GM19467 (cell line): ENCODE measurements around the gene RAB31.

ENCODE experiments used
- ATAC-seq: cut with Tn5 transposase; IDR thresholded peaks from one replicate; pipeline ENCODE4 v1.9.1; 2021; ENCODE audit warnings: mild to moderate bottlenecking, moderate library complexity; ENCODE audit not compliant: unreplicated experiment

RAB31 gene

GRCh38 chr18:9787712-9788111 lies 79.6 kb downstream of the RAB31 start:
- ATAC-seq = no peak

DNA sequence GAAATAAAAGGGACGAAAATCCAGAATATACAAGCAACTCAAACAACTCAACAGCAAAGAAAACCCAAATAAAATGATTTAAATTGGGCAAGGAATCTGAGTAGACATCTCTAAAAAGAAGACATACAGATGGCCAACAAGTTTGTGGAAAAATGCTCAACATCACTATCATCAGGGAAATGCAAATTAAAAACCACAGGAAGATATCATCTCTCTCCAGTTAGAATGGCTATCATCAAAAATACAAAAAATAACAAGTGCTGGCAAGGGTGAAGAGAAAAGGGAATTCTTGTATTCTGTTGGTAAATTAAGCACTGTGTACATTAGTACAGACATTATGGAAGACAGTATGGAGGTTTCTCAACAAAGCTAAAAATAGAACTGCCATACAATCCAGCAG lies 80.0 kb downstream of the RAB31 start:
- no peak for ATAC-seq

- no peak for ATAC-seq
These were observed 80.8 kb downstream of the RAB31 start for GRCh38 chr18:9788860-9789259.

- ATAC-seq = no peak
These were observed 82.2 kb downstream of the RAB31 start for GRCh38 chr18:9790261-9790660.

DNA sequence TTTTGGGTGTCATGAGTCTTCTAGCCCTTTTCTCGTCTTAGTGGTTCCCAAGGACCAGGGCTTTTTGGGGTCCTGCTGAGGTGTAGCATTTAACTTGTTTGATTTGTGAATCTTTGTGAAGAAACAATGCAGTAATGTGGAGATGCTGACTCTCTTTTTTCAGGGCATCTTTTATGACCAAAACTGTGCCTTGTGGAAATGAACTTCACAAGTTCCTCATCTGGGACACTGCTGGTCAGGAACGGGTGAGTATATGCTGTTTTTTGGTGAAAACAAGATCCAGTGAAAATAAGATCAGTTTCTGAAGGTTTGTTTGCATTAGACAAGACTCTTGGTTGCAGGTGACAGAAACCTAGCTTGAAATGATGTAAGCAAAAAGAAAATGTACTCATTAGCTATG lies 83.9 kb downstream of the RAB31 start:
- ATAC-seq = no peak

- no peak for ATAC-seq
These were observed 84.6 kb downstream of the RAB31 start for GRCh38 chr18:9792565-9793245.

DNA sequence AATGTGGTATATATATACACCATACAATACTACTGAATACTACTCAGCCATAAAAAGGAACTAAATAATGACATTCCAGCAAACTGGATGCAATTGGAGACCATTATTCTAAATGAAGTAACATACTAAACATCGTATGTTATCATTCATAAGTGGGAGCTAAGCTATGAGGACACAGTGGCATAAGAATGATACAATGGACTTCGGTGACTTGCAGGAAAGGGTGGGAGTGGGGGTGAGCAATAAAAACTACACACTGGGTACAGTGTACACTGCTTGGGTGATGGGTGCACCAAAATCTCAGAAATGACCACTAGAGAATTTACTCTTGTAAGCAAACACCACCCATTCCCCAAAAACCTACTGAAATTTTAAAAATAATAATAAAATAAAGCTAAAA lies 87.9 kb downstream of the RAB31 start:
- no peak for ATAC-seq

DNA sequence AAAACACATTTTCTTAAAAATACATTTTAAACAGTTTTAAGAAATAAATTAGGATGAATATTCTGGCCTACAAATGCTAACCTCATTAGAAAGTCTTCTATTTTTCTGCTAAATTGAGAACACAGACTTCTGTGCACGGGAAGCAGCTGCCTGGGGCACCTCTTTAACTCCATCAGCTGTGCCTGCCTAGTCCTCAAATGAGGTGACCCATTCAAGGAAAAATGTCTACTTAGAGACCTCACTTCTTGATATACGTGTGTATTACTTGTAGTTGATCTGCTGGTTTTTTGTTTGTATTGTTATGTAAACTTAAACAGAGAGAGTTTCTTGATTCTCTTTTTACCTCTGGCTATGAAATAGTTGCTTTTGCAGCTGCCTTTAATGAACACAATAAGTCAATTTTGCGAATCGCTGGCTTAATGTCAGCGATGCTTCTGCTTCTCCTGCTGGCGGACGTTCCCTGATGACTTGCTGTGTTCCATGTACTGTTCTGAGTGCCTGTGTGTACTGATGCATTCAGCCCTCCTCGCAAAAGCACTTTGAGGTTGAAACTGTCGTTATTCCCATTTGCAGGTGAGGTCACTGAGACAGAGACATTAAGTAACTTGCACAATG lies 88.9 kb downstream of the RAB31 start:
- ATAC-seq = no peak

DNA sequence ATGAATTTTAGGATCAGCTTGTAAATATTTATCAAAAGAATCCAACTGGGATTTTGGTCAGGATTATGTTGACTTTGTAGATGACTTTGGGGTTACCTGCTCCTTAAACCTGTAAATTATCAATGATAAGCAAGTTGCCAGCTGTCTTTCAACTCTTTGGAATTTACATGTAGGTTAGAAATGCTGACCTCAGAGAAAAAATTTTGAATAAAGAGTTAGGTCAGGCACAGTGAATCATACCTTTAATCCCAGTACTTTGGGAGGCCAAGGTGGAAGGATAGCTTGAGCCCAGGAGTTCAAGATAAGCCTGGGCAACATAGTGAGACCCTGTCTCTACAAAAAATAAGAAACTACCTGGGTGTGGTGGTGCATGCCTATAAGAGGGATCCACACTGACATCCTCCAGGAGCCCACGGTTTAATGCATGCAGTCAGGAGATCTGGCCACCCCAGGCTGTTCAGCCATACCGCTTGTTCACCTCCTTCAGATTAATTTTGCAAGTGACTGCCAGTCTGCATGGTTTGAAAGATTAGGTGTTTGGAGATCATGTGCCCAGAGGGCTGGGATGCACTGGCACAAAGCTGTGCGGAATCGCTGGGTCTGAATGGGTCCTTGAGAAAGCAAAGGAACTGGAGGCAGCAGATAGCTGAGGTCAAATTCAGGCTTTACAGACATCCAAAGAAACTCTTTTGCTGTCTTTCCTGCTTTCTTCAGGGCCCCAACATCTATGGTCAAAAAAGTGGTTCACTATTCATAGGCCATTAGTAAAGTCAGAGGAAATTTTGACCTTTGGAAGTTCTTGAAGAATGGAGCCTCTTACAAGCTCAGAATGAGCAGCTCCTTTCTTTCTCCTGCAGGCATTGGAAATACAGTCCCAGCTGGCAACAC lies 94.3 kb downstream of the RAB31 start:
- no peak for ATAC-seq

DNA sequence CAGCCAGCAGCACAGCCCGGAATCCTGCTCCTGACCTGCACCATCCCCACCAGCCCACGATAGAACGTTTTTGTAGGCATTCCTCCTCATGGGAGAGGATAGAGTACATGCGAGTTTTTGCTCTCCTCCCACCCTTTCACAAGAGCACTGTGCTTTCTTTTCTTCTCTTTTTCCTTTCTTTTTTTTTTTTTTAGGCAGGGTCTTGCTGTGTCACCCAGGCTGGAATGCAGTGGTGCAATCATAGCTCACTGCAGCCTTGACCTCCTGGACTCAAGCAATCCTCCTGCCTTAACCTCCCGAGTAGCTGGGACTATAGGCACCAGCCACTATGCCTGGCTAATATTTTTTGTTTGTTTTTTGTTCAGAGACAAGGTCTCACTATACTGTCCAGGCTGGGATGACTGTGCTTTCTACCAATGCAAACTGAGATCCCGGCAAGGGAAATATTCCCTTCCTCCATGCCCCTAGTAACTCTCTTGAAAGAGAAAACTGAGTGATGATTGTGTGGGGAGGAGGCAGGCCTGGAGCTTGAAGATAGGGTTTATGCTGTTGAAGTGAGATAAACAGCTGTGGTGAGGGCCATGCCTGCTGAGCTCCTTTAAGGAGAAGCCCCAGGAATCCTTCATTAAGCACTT lies 95.1 kb downstream of the RAB31 start:
- no peak for ATAC-seq

- no peak for ATAC-seq
These were observed 95.8 kb downstream of the RAB31 start for GRCh38 chr18:9803698-9804516.

DNA sequence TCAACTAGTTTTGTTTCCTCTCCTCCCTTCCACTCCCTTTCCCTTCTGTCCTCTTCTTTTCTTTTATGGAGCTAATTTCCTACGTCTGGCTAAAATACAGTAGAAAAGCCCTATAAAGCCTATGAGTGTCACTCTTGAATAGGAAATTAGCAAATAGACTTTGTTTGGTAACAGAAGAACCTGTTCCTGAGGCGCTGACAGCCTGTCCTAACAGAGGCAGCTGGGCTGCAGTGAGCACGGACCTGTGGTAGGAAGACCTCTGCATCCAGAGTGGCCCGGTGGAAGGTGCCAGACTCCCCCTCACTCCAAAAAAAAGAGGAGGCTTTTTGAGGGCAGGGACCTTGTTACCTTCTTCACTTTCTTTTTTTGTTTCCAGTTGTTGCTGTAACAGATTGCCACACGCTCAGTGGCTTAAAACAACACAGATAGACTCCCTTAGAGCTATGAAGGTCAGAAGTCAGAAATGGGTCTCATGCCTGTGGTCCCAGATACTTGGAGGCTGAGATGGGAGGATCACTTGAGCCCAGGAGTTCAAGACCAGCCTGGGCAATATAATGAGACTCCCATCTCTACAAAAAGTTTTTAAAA lies 96.5 kb downstream of the RAB31 start:
- ATAC-seq = no peak

GRCh38 chr18:9806905-9807304 lies 98.8 kb downstream of the RAB31 start:
- no peak for ATAC-seq

DNA sequence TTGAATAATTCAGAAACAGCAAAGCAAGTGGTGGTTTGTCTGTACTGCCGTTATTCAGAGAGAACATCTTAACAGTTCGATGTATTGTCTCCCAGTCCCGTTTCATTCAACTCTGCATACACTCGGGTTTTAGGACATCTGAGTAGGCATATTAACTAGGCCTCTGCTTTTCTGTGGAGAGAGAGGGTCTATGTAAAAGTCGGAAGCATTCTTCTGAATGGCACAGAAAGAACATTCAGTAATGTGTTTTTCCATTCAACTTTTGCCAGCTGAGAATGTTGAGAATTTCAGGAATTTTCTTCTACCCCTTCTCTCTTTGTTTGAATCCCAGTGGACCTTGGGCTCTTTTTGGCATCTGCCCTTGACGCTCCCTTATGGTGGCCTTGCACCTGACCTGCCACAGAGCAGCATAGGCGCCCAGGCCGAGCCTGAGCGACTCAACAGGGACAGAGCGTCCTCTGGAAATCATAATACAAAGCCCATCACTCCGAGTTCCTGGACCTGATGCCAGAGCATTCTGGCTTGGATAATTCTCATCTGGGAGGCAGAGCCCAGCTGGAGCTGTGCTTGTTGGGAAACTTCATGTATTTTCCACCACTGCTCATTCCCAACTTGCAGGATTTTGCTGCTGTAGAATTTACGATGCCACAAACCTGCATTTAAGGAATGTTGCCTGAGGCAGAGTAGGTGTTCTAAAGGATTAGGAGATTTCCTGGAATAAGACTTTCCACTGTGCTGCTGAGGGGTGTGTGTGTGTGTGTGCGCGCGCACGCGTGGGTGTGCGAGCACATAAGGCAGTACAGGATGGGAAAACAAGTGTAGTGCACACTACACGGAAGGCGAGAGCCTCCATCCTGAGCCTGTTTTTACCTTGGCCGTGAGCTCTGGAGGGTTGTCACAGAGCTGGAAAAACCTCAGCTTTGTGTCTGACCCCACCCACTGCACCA lies 100.5 kb downstream of the RAB31 start:
- no peak for ATAC-seq

GRCh38 chr18:9809697-9810096 lies 101.6 kb downstream of the RAB31 start:
- no peak for ATAC-seq

- ATAC-seq = no peak
These were observed 102.2 kb downstream of the RAB31 start for GRCh38 chr18:9810299-9810698.

- ATAC-seq = no peak
These were observed 103.0 kb downstream of the RAB31 start for GRCh38 chr18:9810994-9811705.

DNA sequence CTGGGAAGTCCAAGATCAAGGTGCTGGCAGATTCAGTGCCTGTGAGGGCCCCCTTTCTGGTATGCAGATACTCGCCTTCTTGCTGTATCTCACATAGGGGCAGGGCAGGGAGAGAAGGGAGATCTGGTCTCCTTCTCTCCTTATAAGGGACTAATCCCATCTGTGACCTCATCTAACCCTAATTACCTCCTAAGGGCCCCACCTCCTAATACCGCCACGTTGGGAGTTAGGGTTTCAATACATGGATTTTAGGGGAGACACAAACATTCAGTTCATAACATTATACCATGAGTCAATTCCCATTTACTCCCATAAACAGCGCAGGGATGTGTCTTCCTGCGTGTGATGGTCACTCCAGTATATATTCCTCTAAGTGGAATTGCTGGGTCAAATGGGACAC lies 103.9 kb downstream of the RAB31 start:
- ATAC-seq = no peak
